A673 (cell line): ENCODE results near the gene CAMK4. TPM values are rescaled to one million over a fixed set of nuclear protein-coding genes. Genes with fewer than 3 reads are reported as not detected.

Source experiments
- BruUV-seq: library from RNA; stranded (reverse); fragments of 400-500 nt; replicated peaks from 2 replicates; lab custom pipeline; 2021; lab: Mats Ljungman, UMichigan
- CTCF ChIA-PET: fragments of 300-600 bp; sonication (Branson Sonifier 250); formaldehyde crosslinking; loops from one replicate; lab custom pipeline; 2022; ENCODE audit warnings: antibody characterized with exemption; lab: Charles Lee
- POLR2A ChIA-PET: fragments of 300-600 bp; sonication (Branson Sonifier 250); formaldehyde crosslinking; loops from one replicate; lab custom pipeline; 2022; ENCODE audit warnings: antibody characterized with exemption; ENCODE audit not compliant: low non-redundant PET; lab: Charles Lee
- DNase-seq: peaks from one replicate; pipeline ENCODE4 v3.0.0-alpha.2; 2015; ENCODE audit warnings: low spot score
- H3K27ac ChIP-seq: fragments of 200-600 bp; sonication (generic); 2 replicates; pipeline ENCODE4 v1.5.1; 2016; ENCODE audit warnings: mixed run types, low read depth, mild to moderate bottlenecking, mixed read lengths, antibody characterized with exemption, low read length; ENCODE audit not compliant: poor library complexity, severe bottlenecking
- H3K27me3 ChIP-seq: fragments of 200-600 bp; sonication (generic); replicated peaks from 2 replicates; pipeline ENCODE4 v1.6.1; 2017; ENCODE audit warnings: mixed run types, low read depth, mild to moderate bottlenecking, mixed read lengths, antibody characterized with exemption, low read length; ENCODE audit not compliant: insufficient read depth, poor library complexity
- H3K36me3 ChIP-seq: fragments of 200-600 bp; sonication (generic); 2 replicates; pipeline ENCODE4 v1.6.1; 2016; ENCODE audit warnings: mixed run types, mild to moderate bottlenecking, mixed read lengths, antibody characterized with exemption, low read length; ENCODE audit not compliant: insufficient read depth, poor library complexity, severe bottlenecking
- H3K4me1 ChIP-seq: fragments of 200-600 bp; sonication (generic); 2 replicates; pipeline ENCODE4 v1.6.1; 2017; ENCODE audit warnings: mixed run types, mild to moderate bottlenecking, mixed read lengths, antibody characterized with exemption, low read length; ENCODE audit not compliant: insufficient read depth, poor library complexity, severe bottlenecking
- H3K4me3 ChIP-seq: fragments of 200-600 bp; sonication (generic); 2 replicates; pipeline ENCODE4 v1.5.1; 2016; ENCODE audit warnings: low read depth, mixed run types, mild to moderate bottlenecking, mixed read lengths, low read length; ENCODE audit not compliant: poor library complexity, severe bottlenecking
- H3K9me3 ChIP-seq: fragments of 200-600 bp; sonication (generic); 2 replicates; pipeline ENCODE4 v1.6.1; 2016; ENCODE audit warnings: mixed run types, low read depth, mild to moderate bottlenecking, mixed read lengths, antibody characterized with exemption, low read length; ENCODE audit not compliant: poor library complexity, severe bottlenecking
- EZH2 ChIP-seq: fragments of 200-600 bp; sonication (generic); IDR thresholded peaks from 2 replicates; pipeline ENCODE4 v1.6.1; 2017; ENCODE audit warnings: borderline replicate concordance, low read depth, mild to moderate bottlenecking, mixed read lengths, antibody characterized with exemption, low read length; ENCODE audit not compliant: poor library complexity, severe bottlenecking
- intact Hi-C: fragments of 100-400 bp; cut with micrococcal nuclease; formaldehyde crosslinking; loops from one replicate; pipeline ENCODE4 v1.10.0; 2022; ENCODE audit not compliant: unreplicated experiment
- total RNA-seq: library from RNA; stranded (reverse); gene quantifications from 2 replicates; pipeline ENCODE4 v1.2.3, GENCODE V29; 2021
- TF ChIP-seq, protein P1 (sequence below): fragments of 300-800, 200-600 bp; sonication (generic); conservative IDR thresholded peaks from 2 replicates; pipeline ENCODE4 v1.5.1; 2017; ENCODE audit warnings: low read depth, mild to moderate bottlenecking, antibody characterized with exemption, low read length, moderate library complexity, mixed read lengths

CAMK4 gene
- total RNA-seq, 1 experiment from 2014 or later = 0.88 TPM

DNA sequence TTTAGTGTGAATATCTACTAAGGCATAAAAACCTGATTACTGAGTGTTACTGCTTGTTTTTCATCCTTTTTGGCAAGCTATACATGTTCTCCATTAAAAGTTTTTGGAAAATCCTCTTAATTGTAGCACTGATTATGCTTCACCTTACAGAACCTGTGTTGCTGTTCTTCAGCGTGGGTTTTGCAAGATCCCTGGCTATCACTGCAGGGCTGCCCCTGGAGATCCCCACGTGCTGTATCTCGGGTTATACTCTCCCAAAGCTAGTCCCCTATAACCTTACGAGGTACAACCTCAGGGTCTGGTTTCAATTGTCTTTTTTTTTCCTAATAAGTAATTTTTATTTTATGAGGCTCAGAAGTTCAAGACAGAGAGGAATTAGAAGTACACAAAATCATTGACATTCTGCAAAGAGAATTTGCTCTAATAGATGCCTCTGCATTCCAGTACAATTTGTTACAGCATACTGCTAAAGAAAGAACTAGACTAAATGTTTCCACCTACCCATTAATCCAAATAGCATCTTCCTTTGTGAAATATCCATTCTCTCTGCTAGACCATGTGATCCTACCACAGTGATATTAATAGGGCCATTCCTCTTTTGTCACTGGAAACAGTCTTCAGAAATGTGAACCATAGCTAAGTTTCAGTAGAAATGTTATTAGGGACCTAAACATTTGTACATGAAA is 25.8 kb upstream of the CAMK4 start:
- intact Hi-C loops = no loop called here
- Histone ChIP-seq H3K9me3 (no peaks in the 10 kb centered on the region), H3K4me1 (no peaks in the 10 kb centered on the region), H3K36me3 (no peaks in the 10 kb centered on the region), H3K27me3 (peaks cover 22% of the 10 kb centered on the region), H3K27ac (no peak overlapping the region), H3K4me3 (no peak overlapping the region)
- no TSS peak for BruUV-seq
- CTCF ChIA-PET = no interaction called here
- no peak for DNase-seq
- TF ChIP-seq EZH2 = no peak
- TF ChIP-seq, protein P1, sequence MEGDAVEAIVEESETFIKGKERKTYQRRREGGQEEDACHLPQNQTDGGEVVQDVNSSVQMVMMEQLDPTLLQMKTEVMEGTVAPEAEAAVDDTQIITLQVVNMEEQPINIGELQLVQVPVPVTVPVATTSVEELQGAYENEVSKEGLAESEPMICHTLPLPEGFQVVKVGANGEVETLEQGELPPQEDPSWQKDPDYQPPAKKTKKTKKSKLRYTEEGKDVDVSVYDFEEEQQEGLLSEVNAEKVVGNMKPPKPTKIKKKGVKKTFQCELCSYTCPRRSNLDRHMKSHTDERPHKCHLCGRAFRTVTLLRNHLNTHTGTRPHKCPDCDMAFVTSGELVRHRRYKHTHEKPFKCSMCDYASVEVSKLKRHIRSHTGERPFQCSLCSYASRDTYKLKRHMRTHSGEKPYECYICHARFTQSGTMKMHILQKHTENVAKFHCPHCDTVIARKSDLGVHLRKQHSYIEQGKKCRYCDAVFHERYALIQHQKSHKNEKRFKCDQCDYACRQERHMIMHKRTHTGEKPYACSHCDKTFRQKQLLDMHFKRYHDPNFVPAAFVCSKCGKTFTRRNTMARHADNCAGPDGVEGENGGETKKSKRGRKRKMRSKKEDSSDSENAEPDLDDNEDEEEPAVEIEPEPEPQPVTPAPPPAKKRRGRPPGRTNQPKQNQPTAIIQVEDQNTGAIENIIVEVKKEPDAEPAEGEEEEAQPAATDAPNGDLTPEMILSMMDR = no peak
- POLR2A ChIA-PET = no interaction called here

GRCh38 chr5:111200828-111201227 is 23.4 kb upstream of the CAMK4 start:
- intact Hi-C loops = no loop called here
- H3K4me1 ChIP-seq = no peaks in the 10 kb centered on the region
- H3K9me3 ChIP-seq = no peaks in the 10 kb centered on the region
- no peak for DNase-seq
- H3K4me3 ChIP-seq = no peak overlapping the region
- ChIA-PET POLR2A (no interaction called here), CTCF (no interaction called here)
- H3K27ac ChIP-seq = no peak overlapping the region
- H3K36me3 ChIP-seq = no peaks in the 10 kb centered on the region
- BruUV-seq = no TSS peak
- peaks cover 28% of the 10 kb centered on the region for H3K27me3 ChIP-seq
- TF ChIP-seq EZH2 = no peak
- TF ChIP-seq, protein P1 = no peak

GRCh38 chr5:111201705-111202104 is 22.5 kb upstream of the CAMK4 start:
- no peaks in the 10 kb centered on the region for H3K4me1 ChIP-seq
- H3K27me3 ChIP-seq = peaks cover 28% of the 10 kb centered on the region
- TF ChIP-seq, protein P1 = no peak
- no peaks in the 10 kb centered on the region for H3K9me3 ChIP-seq
- H3K27ac ChIP-seq = no peak overlapping the region
- no peaks in the 10 kb centered on the region for H3K36me3 ChIP-seq
- no TSS peak for BruUV-seq
- intact Hi-C loops = no loop called here
- ChIA-PET POLR2A (no interaction called here), CTCF (no interaction called here)
- no peak overlapping the region for H3K4me3 ChIP-seq
- no peak for DNase-seq
